Right renal pelvis (tissue), 4 donors: ENCODE measurements around the gene SPNS1. TPM values are rescaled to one million over a fixed set of nuclear protein-coding genes. Genes with fewer than 3 reads are reported as not detected.
"Not testable (repeated sequence)": the region's sequence is repeated elsewhere in the genome, so short reads cannot be mapped to it uniquely, and the experiment has no call there.

Experiments
- DNase-seq, 4 donors: peaks; one replicate each; pipeline ENCODE4 v3.0.0-alpha.2; 2013; ENCODE audit warnings: low read depth in 4 of 4, low spot score in 3 of 4, missing footprints in 1 of 4
- polyA plus RNA-seq, 4 donors: library from polyadenylated mRNA; unstranded; fragments of 120-200 nt; gene quantifications; one replicate each; pipeline ENCODE4 v1.2.1, GENCODE V29; 2013; ENCODE audit not compliant: insufficient read length in 4 of 4

Gene SPNS1
- polyA plus RNA-seq, 4 donors, result 38.8 to 61.7 (median 41.5) TPM

GRCh38 chr16:28950648-28951409, 23.7 kb upstream of the SPNS1 start, which contains the start of gene NFATC2IP:
Gene NFATC2IP, plus strand, starts transcription at chr16:28950937. Its CDS starts 75 bp downstream, at chr16:28951012.
- peak; percentile 99 for DNase-seq

GRCh38 chr16:28951410-28951943, 23.1 kb upstream of the SPNS1 start:
- no peak for DNase-seq

- DNase-seq, result no peak
Observed at GRCh38 chr16:28958216-28958615, 16.4 kb upstream of the SPNS1 start.

GRCh38 chr16:28958836-28959235, 15.7 kb upstream of the SPNS1 start:
- no peak for DNase-seq

GRCh38 chr16:28964072-28964471, 10.5 kb upstream of the SPNS1 start:
- no peak for DNase-seq

- no peak for DNase-seq
Observed at GRCh38 chr16:28964496-28964895, 10.1 kb upstream of the SPNS1 start.

GRCh38 chr16:28967156-28967555, 7.4 kb upstream of the SPNS1 start:
- DNase-seq, result no peak

GRCh38 chr16:28969696-28970095, 4.9 kb upstream of the SPNS1 start:
- not testable (repeated sequence) for DNase-seq

GRCh38 chr16:28974007-28974436, 556 bp upstream of the SPNS1 start:
- peak; percentile 27 to 49 (median 36) for DNase-seq

- DNase-seq, result no peak
Observed at GRCh38 chr16:28975158-28975599, 601 bp downstream of the SPNS1 start.

- peak in 1 of 4 donors; percentile 11 for DNase-seq
Observed at GRCh38 chr16:28977703-28978662, 3.4 kb downstream of the SPNS1 start.

GRCh38 chr16:28980330-28980729, 5.8 kb downstream of the SPNS1 start:
- DNase-seq, result not testable (repeated sequence)

- DNase-seq, result no peak
Observed at GRCh38 chr16:28980929-28981328, 6.4 kb downstream of the SPNS1 start.

- DNase-seq, result no peak
Observed at GRCh38 chr16:28981517-28981916, 6.9 kb downstream of the SPNS1 start.

GRCh38 chr16:28982418-28982817, 7.8 kb downstream of the SPNS1 start:
- DNase-seq, result no peak

GRCh38 chr16:28982949-28983348, 8.4 kb downstream of the SPNS1 start:
- no peak for DNase-seq

GRCh38 chr16:28983644-28984043, 9.1 kb downstream of the SPNS1 start:
- no peak for DNase-seq

GRCh38 chr16:28984091-28984490, 9.5 kb downstream of the SPNS1 start:
- DNase-seq, result no peak

- DNase-seq, result no peak
Observed at GRCh38 chr16:28984619-28985135, 10.1 kb downstream of the SPNS1 start, which contains the start of gene LAT. Gene LAT, plus strand, starts transcription at chr16:28985052. Its CDS starts 366 bp downstream, at chr16:28985418.

- no peak for DNase-seq
Observed at GRCh38 chr16:28985211-28986041, 10.8 kb downstream of the SPNS1 start.
